IMR-90 (cell line): ENCODE results near the gene PTH1R.

Source experiments
- FOS ChIP-seq: fragments of 150-350 bp; IDR thresholded peaks from 2 replicates; pipeline ENCODE4 v1.6.1; 2016; ENCODE audit warnings: low read depth, low read length
- TF ChIP-seq, protein P1 (sequence below): conservative IDR thresholded peaks from 2 replicates; pipeline ENCODE4 v1.5.1; 2012; ENCODE audit warnings: mild to moderate bottlenecking, low read depth, low read length, improper control_type of control experiment

GRCh38 chr3:46865031-46865507 lies 12.5 kb upstream of the PTH1R start:
- TF ChIP-seq, protein P1, sequence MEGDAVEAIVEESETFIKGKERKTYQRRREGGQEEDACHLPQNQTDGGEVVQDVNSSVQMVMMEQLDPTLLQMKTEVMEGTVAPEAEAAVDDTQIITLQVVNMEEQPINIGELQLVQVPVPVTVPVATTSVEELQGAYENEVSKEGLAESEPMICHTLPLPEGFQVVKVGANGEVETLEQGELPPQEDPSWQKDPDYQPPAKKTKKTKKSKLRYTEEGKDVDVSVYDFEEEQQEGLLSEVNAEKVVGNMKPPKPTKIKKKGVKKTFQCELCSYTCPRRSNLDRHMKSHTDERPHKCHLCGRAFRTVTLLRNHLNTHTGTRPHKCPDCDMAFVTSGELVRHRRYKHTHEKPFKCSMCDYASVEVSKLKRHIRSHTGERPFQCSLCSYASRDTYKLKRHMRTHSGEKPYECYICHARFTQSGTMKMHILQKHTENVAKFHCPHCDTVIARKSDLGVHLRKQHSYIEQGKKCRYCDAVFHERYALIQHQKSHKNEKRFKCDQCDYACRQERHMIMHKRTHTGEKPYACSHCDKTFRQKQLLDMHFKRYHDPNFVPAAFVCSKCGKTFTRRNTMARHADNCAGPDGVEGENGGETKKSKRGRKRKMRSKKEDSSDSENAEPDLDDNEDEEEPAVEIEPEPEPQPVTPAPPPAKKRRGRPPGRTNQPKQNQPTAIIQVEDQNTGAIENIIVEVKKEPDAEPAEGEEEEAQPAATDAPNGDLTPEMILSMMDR = no peak
- no peak for TF ChIP-seq FOS
